ENCODE measurements around the gene SGPL1.

Gene SGPL1

GRCh38 chr10:70908406-70909296 is 92.9 kb downstream of the SGPL1 start:
- DNase-seq (ENCODE audit: low read depth in 1 of 2, low spot score in 1 of 2): no peak
- Histone ChIP-seq H3K27me3 (ENCODE audit: insufficient read depth, poor library complexity, severe bottlenecking) (no peaks in the 10 kb centered on the region), H3K27ac (replicated peaks) (no peak overlapping the region), H3K4me3 (replicated peaks; ENCODE audit: insufficient read depth, low read length) (no peak overlapping the region)
- TF ChIP-seq, protein P1, sequence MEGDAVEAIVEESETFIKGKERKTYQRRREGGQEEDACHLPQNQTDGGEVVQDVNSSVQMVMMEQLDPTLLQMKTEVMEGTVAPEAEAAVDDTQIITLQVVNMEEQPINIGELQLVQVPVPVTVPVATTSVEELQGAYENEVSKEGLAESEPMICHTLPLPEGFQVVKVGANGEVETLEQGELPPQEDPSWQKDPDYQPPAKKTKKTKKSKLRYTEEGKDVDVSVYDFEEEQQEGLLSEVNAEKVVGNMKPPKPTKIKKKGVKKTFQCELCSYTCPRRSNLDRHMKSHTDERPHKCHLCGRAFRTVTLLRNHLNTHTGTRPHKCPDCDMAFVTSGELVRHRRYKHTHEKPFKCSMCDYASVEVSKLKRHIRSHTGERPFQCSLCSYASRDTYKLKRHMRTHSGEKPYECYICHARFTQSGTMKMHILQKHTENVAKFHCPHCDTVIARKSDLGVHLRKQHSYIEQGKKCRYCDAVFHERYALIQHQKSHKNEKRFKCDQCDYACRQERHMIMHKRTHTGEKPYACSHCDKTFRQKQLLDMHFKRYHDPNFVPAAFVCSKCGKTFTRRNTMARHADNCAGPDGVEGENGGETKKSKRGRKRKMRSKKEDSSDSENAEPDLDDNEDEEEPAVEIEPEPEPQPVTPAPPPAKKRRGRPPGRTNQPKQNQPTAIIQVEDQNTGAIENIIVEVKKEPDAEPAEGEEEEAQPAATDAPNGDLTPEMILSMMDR (IDR thresholded peaks at IDR 0.05; ENCODE audit: insufficient read depth, low read length): no peak
- TF ChIP-seq, protein P2, sequence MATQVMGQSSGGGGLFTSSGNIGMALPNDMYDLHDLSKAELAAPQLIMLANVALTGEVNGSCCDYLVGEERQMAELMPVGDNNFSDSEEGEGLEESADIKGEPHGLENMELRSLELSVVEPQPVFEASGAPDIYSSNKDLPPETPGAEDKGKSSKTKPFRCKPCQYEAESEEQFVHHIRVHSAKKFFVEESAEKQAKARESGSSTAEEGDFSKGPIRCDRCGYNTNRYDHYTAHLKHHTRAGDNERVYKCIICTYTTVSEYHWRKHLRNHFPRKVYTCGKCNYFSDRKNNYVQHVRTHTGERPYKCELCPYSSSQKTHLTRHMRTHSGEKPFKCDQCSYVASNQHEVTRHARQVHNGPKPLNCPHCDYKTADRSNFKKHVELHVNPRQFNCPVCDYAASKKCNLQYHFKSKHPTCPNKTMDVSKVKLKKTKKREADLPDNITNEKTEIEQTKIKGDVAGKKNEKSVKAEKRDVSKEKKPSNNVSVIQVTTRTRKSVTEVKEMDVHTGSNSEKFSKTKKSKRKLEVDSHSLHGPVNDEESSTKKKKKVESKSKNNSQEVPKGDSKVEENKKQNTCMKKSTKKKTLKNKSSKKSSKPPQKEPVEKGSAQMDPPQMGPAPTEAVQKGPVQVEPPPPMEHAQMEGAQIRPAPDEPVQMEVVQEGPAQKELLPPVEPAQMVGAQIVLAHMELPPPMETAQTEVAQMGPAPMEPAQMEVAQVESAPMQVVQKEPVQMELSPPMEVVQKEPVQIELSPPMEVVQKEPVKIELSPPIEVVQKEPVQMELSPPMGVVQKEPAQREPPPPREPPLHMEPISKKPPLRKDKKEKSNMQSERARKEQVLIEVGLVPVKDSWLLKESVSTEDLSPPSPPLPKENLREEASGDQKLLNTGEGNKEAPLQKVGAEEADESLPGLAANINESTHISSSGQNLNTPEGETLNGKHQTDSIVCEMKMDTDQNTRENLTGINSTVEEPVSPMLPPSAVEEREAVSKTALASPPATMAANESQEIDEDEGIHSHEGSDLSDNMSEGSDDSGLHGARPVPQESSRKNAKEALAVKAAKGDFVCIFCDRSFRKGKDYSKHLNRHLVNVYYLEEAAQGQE (IDR thresholded peaks at IDR 0.05; ENCODE audit: insufficient replicate concordance, low read depth): no peak
- TF ChIP-seq GABPA (IDR thresholded peaks at IDR 0.05; ENCODE audit: low read depth): no peak
- TF ChIP-seq POLR2AphosphoS5 (IDR thresholded peaks at IDR 0.05; ENCODE audit: low read depth): no peak
- no peak for TF ChIP-seq SPI1 (IDR thresholded peaks at IDR 0.05; ENCODE audit: borderline replicate concordance, low read depth)

- H3K27me3 ChIP-seq (ENCODE audit: insufficient read depth, poor library complexity, severe bottlenecking): no peaks in the 10 kb centered on the region
- DNase-seq (ENCODE audit: low read depth in 1 of 2, low spot score in 1 of 2): no peak
- TF ChIP-seq, protein P2 (IDR thresholded peaks at IDR 0.05; ENCODE audit: insufficient replicate concordance, low read depth): no peak
- TF ChIP-seq SPI1 (IDR thresholded peaks at IDR 0.05; ENCODE audit: borderline replicate concordance, low read depth) (no peak), GABPA (IDR thresholded peaks at IDR 0.05; ENCODE audit: low read depth) (no peak), POLR2AphosphoS5 (IDR thresholded peaks at IDR 0.05; ENCODE audit: low read depth) (no peak)
- TF ChIP-seq, protein P1 (IDR thresholded peaks at IDR 0.05; ENCODE audit: insufficient read depth, low read length): no peak
- no peak overlapping the region for H3K27ac ChIP-seq (replicated peaks)
- H3K4me3 ChIP-seq (replicated peaks; ENCODE audit: insufficient read depth, low read length): no peak overlapping the region
These were observed 93.7 kb downstream of the SGPL1 start for GRCh38 chr10:70909326-70909935.

GRCh38 chr10:70910486-70911341 is 95.0 kb downstream of the SGPL1 start:
- H3K27ac ChIP-seq (replicated peaks): no peak overlapping the region
- H3K4me3 ChIP-seq (replicated peaks; ENCODE audit: insufficient read depth, low read length): no peak overlapping the region
- no peak for DNase-seq (ENCODE audit: low read depth in 1 of 2, low spot score in 1 of 2)
- H3K27me3 ChIP-seq (ENCODE audit: insufficient read depth, poor library complexity, severe bottlenecking): no peaks in the 10 kb centered on the region
- TF ChIP-seq, protein P1 (IDR thresholded peaks at IDR 0.05; ENCODE audit: insufficient read depth, low read length): no peak
- TF ChIP-seq SPI1 (IDR thresholded peaks at IDR 0.05; ENCODE audit: borderline replicate concordance, low read depth) (no peak), GABPA (IDR thresholded peaks at IDR 0.05; ENCODE audit: low read depth) (no peak), POLR2AphosphoS5 (IDR thresholded peaks at IDR 0.05; ENCODE audit: low read depth) (no peak)
- TF ChIP-seq, protein P2 (IDR thresholded peaks at IDR 0.05; ENCODE audit: insufficient replicate concordance, low read depth): no peak
